Measurements from ENCODE around the gene EMP1. TPM values are rescaled to one million over a fixed set of nuclear protein-coding genes. Genes with fewer than 3 reads are reported as not detected.

The EMP1 gene
- total RNA-seq, 1 donor from 2014 or later, result 11.6 TPM

GRCh38 chr12:13215056-13215455, 18.5 kb downstream of the EMP1 start:
- ATAC-seq (no peak), DNase-seq (ENCODE audit: low spot score) (no peak)

GRCh38 chr12:13218641-13219040, 22.1 kb downstream of the EMP1 start:
- no peak for ATAC-seq
- no peak for DNase-seq (ENCODE audit: low spot score)

DNA sequence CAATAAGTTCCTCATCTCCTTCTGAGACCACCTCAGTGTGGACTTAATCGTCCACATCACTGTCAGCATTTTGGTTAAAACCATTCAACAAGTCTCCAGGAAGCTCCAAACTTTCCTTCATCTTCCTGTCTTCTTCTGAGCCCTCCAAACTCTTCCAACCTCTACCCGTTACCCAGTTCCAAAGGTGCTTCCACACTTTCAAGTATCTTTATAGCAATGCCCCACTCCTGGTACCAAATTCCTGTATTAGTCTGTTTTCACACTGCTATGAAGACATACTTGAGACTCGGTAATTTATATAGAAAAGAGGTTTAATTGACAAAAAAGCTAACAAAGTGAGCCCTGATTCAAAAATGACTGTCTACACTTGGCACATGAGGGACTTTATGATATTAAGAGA, 22.8 kb downstream of the EMP1 start:
- DNase-seq (ENCODE audit: low spot score) (no peak), ATAC-seq (no peak)

GRCh38 chr12:13220838-13221237, 24.3 kb downstream of the EMP1 start:
- ATAC-seq, result no peak
- no peak for DNase-seq (ENCODE audit: low spot score)

DNA sequence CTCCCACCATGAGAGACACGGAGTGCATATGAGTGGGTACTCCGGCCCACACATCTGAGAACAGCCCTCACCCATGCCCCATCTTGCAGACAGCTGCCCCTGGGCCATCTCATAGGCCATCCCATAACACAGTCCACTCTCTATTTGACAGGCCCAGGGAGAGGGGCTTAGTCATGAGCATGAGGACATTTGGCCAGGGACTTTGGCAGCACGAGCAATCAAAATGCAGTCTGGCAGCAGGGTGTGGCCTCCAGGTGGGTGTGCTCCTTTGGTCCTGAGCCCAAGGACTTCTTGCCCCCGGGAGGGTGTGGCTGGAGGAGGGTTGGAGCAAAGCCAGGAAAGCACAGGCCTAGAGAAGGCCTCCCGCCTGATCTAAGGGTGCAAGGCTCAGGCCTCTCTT, 25.6 kb downstream of the EMP1 start:
- no peak for DNase-seq (ENCODE audit: low spot score)
- no peak for ATAC-seq

DNA sequence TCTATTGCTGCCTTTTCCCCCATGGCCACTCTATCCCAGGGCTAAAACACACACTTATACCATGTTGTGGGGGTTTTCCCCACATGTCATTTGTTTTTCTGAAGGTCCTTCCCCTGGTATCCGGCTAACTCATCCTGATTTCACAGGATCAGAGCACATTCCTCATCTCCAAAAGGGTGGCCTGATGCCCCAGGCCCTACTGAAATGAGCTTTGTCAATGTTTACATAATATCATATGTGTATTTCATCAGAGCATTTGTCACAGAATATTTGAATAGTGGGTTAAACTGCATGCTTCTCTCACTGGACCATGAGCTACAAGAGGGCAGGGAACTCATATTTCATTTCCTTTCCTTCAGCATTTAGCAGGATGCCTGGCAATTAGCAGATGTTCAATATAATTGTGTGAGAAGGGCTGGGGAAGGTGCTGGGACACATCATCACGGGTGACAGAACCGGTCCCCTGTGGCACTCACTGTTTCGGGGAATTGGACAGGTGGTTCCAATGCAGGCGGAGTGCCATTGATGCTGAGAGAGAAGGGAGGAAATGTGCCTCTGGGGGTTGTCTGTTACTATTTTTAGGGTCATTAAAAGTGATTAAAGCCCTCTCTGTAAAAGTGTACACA, 26.8 kb downstream of the EMP1 start:
- DNase-seq (ENCODE audit: low spot score) (no peak), ATAC-seq (peak; percentile 32)

DNA sequence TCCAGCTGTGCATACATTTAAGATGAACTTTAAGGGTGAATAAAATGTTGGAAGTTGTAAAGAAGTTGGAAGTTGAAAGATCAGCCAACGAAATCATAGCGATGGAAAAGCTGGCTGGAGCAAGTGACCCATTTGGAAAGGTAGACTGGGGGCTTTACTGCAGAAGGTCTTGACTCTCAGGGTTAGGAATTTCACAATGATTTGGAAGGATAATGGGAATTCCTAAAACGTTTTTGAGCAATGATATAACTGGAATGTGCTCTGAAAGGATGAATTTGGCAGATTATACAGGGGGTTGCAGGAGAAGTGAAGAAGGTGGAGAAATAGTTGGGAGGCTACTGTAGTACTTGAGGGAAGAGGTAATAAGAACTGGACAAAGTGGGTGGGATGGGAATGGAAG, 27.4 kb downstream of the EMP1 start:
- ATAC-seq (no peak), DNase-seq (ENCODE audit: low spot score) (no peak)

DNA sequence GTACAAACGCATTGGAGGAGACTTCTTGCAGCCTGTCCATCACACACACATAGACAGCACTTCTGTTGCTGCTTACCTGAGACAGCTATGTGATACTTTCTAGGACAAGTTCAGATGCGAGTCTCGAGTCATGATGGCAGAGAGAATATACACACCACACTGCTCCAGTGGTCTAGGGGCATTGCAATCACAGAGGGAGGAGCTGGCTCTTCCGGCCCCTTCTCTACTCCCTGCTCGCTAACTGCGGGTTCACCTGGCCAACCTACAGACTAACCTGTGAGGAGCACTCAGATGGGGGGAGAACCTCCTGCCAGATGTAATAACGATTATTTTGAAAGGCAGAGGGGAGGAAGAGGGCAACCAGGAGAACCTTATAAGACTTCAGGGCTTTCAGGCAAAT, 30.7 kb downstream of the EMP1 start:
- ATAC-seq (no peak), DNase-seq (ENCODE audit: low spot score) (no peak)

DNA sequence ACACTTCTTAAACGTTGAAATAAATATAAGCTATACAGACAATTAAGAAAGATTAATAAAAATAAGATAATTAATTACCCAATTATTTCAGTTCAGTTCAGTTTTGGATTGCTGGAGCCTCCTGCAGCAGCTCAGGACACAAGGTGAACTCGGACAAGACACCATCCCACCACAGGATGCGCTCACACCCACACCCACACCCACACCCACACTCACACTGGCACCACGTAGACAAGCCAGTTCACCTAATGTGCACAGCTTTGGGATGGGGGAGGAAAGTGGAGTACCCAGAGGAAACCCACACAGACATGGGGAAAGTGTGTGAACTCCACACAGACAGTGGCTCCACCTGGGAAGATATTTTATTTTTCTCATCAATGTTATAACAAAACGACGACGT, 32.1 kb downstream of the EMP1 start:
- DNase-seq (ENCODE audit: low spot score) (no peak), ATAC-seq (no peak)

DNA sequence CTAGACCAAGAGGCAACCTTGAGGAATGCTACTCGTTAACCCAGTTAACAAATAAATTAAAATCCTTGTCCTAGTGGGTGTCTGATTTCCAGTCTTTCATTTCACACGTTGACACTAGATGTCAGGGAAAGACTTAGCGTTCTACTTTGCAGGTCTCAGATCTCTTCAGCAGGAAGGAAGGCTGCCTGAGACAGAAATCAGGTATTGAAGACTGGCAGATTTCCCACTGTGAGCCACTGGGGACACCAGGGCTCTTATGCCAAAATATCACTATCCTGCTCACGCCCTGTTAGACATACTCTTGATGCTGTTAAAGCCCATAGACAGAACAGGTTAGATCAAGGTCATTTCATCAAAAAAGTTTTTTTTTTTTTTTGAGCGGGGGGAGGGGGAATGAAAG, 33.0 kb downstream of the EMP1 start:
- ATAC-seq, result no peak
- no peak for DNase-seq (ENCODE audit: low spot score)

DNA sequence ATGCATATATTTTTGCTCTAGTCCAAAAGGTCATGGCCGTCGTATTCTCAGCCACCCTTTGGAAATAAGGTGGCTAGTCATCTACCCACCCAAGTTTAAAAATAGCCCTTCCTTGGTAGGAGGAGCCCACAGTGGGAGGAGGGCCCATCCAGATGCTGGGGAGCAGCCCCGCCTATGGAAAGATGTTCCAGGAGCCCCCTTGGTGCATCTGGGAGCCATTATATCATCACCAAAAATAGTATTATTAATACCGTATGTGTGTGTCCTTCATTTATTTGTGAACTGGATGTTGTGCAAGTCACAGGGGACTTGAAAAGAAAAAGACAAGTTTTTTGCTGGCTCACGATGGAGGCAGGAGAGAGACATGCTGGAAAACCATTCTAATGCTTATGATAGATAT, 34.0 kb downstream of the EMP1 start:
- no peak for ATAC-seq

DNA sequence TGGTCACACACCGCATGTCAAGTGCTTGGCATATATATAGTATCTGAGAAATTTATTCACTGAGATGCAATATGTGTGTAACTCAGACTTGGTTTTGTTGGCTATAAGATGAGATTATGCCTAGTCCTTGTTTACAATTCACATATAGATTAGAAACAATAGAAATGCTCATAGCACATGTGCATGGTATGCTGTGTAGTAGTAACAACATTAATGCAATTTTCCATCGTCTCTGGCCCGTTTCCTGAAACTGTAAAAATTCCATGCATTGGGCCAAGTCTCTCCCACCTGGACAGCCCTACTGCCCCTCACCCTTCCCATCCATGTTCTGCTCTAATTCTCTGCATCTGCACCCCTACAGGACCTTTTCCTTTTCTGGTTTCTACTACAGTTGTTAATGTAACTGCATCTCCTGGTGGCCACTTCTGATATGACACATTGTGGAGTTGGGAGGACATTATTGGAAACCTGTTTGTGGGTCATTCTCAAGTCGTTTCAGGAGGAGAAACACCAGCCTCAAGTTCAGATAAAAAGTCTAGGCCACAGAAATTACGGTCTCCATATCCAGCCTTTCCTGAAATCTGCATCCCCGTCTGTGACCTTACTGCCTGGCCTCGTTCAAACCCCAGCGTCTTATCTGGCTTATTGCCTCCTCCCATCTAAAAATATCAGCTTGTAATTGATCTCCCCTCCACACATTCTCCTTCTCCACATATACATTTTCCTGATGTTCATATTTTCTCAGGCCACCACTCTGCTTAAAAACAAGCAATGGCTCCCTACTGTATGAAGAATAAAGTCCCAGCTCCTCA, 37.5 kb downstream of the EMP1 start:
- DNase-seq (ENCODE audit: low spot score) (no peak), ATAC-seq (peak; percentile 81)

More for the DNA sequence above, 34.0 kb downstream of the EMP1 start:
- no peak for DNase-seq (ENCODE audit: low spot score)

DNA sequence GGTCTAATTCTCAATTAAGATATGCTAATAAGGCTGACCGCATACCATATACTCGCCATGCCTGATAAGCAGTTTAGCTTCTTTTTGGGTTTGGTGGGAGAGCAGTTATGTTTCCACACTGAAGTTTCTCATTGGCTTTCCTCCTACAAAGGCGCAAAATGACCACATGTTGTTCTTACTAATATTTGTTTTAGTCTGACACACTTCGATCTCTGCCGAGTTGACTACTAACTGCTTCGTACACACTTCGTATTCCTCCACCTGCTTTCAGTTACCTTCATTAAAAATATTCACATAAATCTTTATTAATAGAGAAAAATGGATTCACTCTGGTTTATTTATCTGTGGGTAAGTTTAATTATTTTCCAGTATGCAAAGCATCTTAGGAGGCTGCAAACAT, 41.7 kb downstream of the EMP1 start:
- no peak for DNase-seq (ENCODE audit: low spot score)
- peak; percentile 40 for ATAC-seq

- ATAC-seq (no peak), DNase-seq (ENCODE audit: low spot score) (no peak)
Measured at GRCh38 chr12:13241833-13242488, 45.4 kb downstream of the EMP1 start.

GRCh38 chr12:13242936-13243335, 46.4 kb downstream of the EMP1 start:
- DNase-seq (ENCODE audit: low spot score) (no peak), ATAC-seq (no peak)

DNA sequence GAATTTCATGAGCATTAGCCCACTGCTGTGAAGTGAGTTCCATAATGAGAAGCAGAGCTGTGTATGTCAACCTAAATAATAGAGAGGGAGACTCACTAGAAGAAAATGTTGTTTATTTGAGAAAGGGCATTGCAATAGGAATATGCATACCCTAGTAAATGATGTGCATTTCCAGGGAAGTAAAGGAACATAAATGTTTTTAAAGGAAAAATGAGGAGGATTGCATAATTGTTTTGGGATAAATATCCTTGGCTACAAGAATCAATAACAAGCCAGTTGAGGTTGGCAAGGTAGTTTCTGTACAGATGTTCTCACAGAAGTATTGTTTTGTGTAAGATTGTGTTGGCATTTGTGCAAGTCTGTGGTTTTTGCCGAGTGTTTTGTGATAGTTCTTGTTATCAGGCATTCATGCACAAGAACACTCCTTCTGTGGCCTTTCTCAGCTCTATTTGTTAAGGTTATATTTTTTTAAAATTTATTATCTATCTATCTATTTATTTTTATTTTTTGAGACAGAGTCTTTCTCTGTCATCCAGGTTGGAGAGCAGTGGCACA, 47.1 kb downstream of the EMP1 start:
- no peak for ATAC-seq
- DNase-seq (ENCODE audit: low spot score), result no peak

DNA sequence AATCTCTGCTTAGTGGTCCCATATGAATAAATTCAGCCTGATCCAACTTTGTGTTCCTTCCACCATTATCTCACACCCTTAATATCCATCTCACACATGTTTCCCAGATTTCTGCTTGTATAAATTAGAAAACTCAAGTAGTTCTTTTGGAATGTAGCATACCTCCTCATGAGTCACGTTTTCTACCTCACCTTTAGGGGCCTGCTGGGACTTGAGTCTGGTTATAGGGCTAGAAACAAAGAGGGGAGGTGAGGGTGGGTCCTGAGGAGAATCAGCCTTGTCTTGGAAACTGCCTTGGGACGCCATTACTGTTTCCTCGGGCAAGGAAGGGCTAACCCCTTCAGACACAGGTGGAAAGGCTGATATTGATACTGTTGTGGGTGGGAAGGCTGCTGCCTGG, 51.1 kb downstream of the EMP1 start:
- DNase-seq (ENCODE audit: low spot score), result no peak
- no peak for ATAC-seq

- ATAC-seq, result no peak
Measured at GRCh38 chr12:13248964-13249363, 52.4 kb downstream of the EMP1 start.

DNA sequence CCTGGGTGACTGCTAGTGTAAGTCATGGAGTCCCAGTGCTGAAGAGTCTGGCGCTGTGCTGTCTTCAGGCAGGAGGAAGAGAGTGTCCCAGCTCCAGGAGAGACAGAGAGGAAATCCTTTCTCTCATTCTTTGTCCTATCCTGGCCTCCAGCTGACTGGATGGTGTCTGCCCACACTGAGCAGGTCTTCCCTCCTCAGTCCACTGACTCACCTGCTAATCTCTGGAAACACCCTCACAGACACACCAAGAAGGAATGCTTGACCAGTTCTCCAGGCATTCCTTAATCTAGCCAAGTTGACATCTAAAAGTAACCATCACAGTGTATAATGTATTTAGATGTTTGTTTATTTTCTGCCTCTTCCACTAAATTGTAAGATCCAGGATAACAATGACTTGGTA, 53.9 kb downstream of the EMP1 start:
- DNase-seq (ENCODE audit: low spot score) (no peak), ATAC-seq (no peak)

More at GRCh38 chr12:13248964-13249363, 52.4 kb downstream of the EMP1 start:
- DNase-seq (ENCODE audit: low spot score), result no peak

GRCh38 chr12:13251521-13251920, 55.0 kb downstream of the EMP1 start:
- ATAC-seq, result peak; percentile 8
- DNase-seq (ENCODE audit: low spot score), result no peak

DNA sequence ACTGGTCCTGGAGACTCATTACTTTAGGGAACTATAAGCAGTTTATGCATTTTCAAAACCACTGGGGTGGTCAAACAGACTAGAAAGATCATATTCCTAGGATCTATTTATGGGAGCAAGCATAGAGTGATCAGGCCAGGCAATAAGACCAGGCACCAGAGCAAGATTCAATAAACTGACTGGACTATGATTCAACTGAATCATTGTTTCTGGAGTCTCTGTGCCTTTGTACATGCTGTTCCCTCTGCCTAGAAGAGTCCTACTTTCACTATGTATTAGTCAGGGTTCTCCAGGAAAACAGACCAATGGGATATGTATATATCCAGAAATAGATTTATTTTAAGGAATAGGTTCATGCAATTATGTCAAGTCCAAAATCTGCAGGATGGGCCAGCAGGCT, 55.5 kb downstream of the EMP1 start:
- DNase-seq (ENCODE audit: low spot score), result no peak

GRCh38 chr12:13252616-13253015, 56.1 kb downstream of the EMP1 start:
- DNase-seq (ENCODE audit: low spot score) (no peak), ATAC-seq (no peak)

More for the DNA sequence above, 55.5 kb downstream of the EMP1 start:
- ATAC-seq, result no peak

All from left lobe of liver (tissue), 2 donors.